Thyroid gland (tissue), 4 donors: ENCODE measurements around the gene CBLL1. TPM values are rescaled to one million over a fixed set of nuclear protein-coding genes. Genes with fewer than 3 reads are reported as not detected.

Experiments
- DNase-seq, 2 donors: peaks; one replicate each; pipeline ENCODE4 v3.0.0-alpha.2; 2019
- H3K27ac ChIP-seq, 3 donors: fragments of 200-600 bp; sonication (generic); 1 replicate in 2 of 3; 2 replicates in 1 of 3; pipeline ENCODE4 v1.5.1; 2016 to 2019; ENCODE audit warnings: mild to moderate bottlenecking in 1 of 3, moderate library complexity in 1 of 3
- H3K27me3 ChIP-seq: fragments of 200-600 bp; sonication (generic); one replicate; pipeline ENCODE4 v1.5.1; 2019
- H3K36me3 ChIP-seq, 2 donors: fragments of 200-600 bp; sonication (generic); one replicate each; pipeline ENCODE4 v1.5.1; 2016 to 2019
- H3K4me1 ChIP-seq, 2 donors: fragments of 200-600 bp; sonication (generic); one replicate each; pipeline ENCODE4 v1.5.1; 2017 to 2019
- H3K4me3 ChIP-seq, 3 donors: fragments of 200-600 bp; sonication (generic); replicated peaks in 1 of 3; 1 replicate in 2 of 3; 2 replicates in 1 of 3; pipeline ENCODE4 v1.5.1; 2016; ENCODE audit warnings: mild to moderate bottlenecking in 1 of 3
- H3K9me3 ChIP-seq: fragments of 200-600 bp; sonication (generic); one replicate; pipeline ENCODE4 v1.5.1; 2017
- CTCF ChIP-seq, 6 experiments: fragments of 200-600 bp in 3 of 6; fragments of 450-650 bp in 3 of 6; sonication (generic) in 3 of 6; IDR thresholded peaks; one replicate each; pipeline ENCODE4 v1.5.1; 2016 to 2019; ENCODE audit warnings: antibody characterized with exemption in 6 of 6, mild to moderate bottlenecking in 2 of 6, inconsistent platforms in 1 of 6, moderate library complexity in 1 of 6
- POLR2A ChIP-seq, 2 donors: fragments of 450-650 bp; IDR thresholded peaks; one replicate each; pipeline ENCODE4 v1.6.1; 2017; ENCODE audit warnings: antibody characterized with exemption in 2 of 2, mild to moderate bottlenecking in 2 of 2, moderate library complexity in 1 of 2
- WGBS, 2 donors: methylation state at CpG; one replicate each; pipeline ENCODE4 v1.1.5; 2017; 5-methylcytosine and 5-hydroxymethylcytosine counted together
- intact Hi-C: fragments of 100-400 bp; cut with DNase I; formaldehyde crosslinking; loops from one replicate; pipeline ENCODE4 v1.15.1; 2023
- total RNA-seq, 4 donors: library from RNA; depleted of rRNA; stranded (reverse); fragments of >200 nt; gene quantifications; one replicate each; pipeline ENCODE4 v1.2.3, GENCODE V29; 2016

The CBLL1 gene
- total RNA-seq, 4 donors from 2014 or later, result 27.0 to 41.6 (median 33.5) TPM

GRCh38 chr7:107799647-107800264 is 55.8 kb downstream of the CBLL1 start:
- WGBS, 2 donors, result 68 to 71% methylated on average over 6 of the region's 6 CpGs
- no peak for TF ChIP-seq POLR2A (IDR thresholded peaks at IDR 0.05)
- no peak for TF ChIP-seq CTCF (IDR thresholded peaks at IDR 0.05)
- Histone ChIP-seq H3K4me1 (no peaks in the 10 kb centered on the region), H3K27ac (no peak overlapping the region), H3K4me3 (no peak overlapping the region), H3K27me3 (no peaks in the 10 kb centered on the region), H3K9me3 (no peaks in the 10 kb centered on the region), H3K36me3 (no peaks in the 10 kb centered on the region)
- intact Hi-C loops, result no loop called here
- no peak for DNase-seq

GRCh38 chr7:107803009-107803610 is 59.2 kb downstream of the CBLL1 start, which contains the start of gene SLC26A3:
Gene SLC26A3, minus strand, starts transcription at chr7:107803223. Its CDS starts 8,714 bp downstream, at chr7:107794509.
- 73 to 80% methylated on average over 2 of the region's 2 CpGs for WGBS, 2 donors
- TF ChIP-seq POLR2A (IDR thresholded peaks at IDR 0.05) (no peak), CTCF (IDR thresholded peaks at IDR 0.05) (no peak)
- Histone ChIP-seq H3K4me3 (no peak within 1 kb of the TSS), H3K9me3 (no peaks in the 10 kb centered on the region), H3K27ac (no peak within 1 kb of the TSS), H3K36me3 (no peaks in the 10 kb centered on the region), H3K27me3 (no peaks in the 10 kb centered on the region), H3K4me1 (no peaks in the 10 kb centered on the region)
- intact Hi-C loops, result no loop called here
- DNase-seq, result no peak

DNA sequence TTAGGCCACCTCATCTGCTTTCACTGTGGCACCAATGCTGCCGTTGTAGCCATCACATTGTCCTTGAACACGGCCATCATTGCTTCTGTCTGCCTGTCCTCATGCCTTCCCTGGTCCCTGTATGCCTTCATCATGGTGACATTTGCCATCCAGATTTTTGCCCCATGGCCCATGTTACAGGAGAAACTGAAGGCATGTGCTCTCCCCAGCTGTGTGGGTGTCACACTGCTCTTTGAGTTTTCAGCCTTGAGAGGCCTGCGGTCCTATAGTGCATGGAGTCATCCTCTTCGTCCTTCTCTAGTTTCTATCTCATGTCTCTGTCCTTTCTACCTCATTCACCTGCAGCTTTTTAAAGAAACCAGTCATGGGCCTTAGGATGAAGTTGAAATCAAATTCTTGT is 65.2 kb downstream of the CBLL1 start:
- Histone ChIP-seq H3K4me1 (no peaks in the 10 kb centered on the region), H3K27ac (no peak overlapping the region), H3K36me3 (no peaks in the 10 kb centered on the region), H3K9me3 (no peaks in the 10 kb centered on the region), H3K27me3 (no peaks in the 10 kb centered on the region), H3K4me3 (no peak overlapping the region)
- intact Hi-C loops, result no loop called here
- TF ChIP-seq POLR2A (IDR thresholded peaks at IDR 0.05) (no peak), CTCF (IDR thresholded peaks at IDR 0.05) (no peak)
- DNase-seq, result no peak
- 96% methylated on average over 4 of the region's 4 CpGs for WGBS, 2 donors

DNA sequence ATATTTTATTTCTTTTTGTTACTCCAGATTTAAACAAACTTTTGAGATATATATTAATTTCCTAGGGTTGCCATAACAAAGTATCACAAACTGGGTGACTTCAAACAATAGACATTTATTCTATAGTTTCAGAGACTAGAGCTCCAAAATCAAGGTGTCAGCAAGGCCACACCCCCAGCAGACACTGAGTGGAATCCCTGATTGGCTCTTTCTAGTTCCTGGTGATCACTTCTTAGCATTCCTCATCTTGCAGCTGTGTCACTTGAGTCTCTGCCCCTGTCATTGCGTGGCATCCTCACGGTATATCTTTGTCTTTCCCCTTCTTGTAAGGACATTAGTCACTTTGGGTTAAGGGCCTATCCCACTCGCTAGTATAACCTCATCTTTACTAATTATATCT is 66.7 kb downstream of the CBLL1 start:
- no peak overlapping the region for H3K27ac ChIP-seq

More for the DNA sequence above, 66.7 kb downstream of the CBLL1 start:
- H3K4me3 ChIP-seq, result no peak overlapping the region
- H3K9me3 ChIP-seq, result no peaks in the 10 kb centered on the region
- WGBS, 2 donors, result 85 to 86% methylated on average over 3 of the region's 3 CpGs
- H3K4me1 ChIP-seq, result no peaks in the 10 kb centered on the region
- no peaks in the 10 kb centered on the region for H3K27me3 ChIP-seq
- no peaks in the 10 kb centered on the region for H3K36me3 ChIP-seq
- intact Hi-C loops, result no loop called here
- TF ChIP-seq CTCF (IDR thresholded peaks at IDR 0.05), result no peak
- TF ChIP-seq POLR2A (IDR thresholded peaks at IDR 0.05), result no peak
- DNase-seq, result no peak

Other genes with a start within 250 kb of the CBLL1 start
- gene COG5, start 180.2 kb upstream of the CBLL1 start, total RNA-seq, result 100 to 1,000 TPM; 108 to 268 (median 148) TPM
- 10 to 100 TPM; 14.6 to 16.9 (median 16.1) TPM for gene DUS4L, start 180.2 kb upstream of the CBLL1 start, total RNA-seq
- gene BCAP29, start 163.9 kb upstream of the CBLL1 start, total RNA-seq, result 100 to 1,000 TPM; 217 to 276 (median 221) TPM
- 100 to 1,000 TPM; 193 to 299 (median 254) TPM for gene SLC26A4, start 83.3 kb upstream of the CBLL1 start, total RNA-seq
- gene SLC26A3, start 59.1 kb downstream of the CBLL1 start, total RNA-seq, result under 1 TPM in 1 of 4 donors, not detected in 3; 0.45 TPM
- gene DLD, start 147.0 kb downstream of the CBLL1 start, total RNA-seq, result 100 to 1,000 TPM; 108 to 343 (median 213) TPM